Measurements from ENCODE around the gene SPIN2A. TPM values are rescaled to one million over a fixed set of nuclear protein-coding genes. Genes with fewer than 3 reads are reported as not detected.

SPIN2A gene
- total and polyA plus RNA-seq, 10 of the 15 experiments (the other 5 are each of a cell fraction or from before 2014, with no cell fraction given): 0.09 to 0.45 (median 0.34) TPM; not detected in 1

DNA sequence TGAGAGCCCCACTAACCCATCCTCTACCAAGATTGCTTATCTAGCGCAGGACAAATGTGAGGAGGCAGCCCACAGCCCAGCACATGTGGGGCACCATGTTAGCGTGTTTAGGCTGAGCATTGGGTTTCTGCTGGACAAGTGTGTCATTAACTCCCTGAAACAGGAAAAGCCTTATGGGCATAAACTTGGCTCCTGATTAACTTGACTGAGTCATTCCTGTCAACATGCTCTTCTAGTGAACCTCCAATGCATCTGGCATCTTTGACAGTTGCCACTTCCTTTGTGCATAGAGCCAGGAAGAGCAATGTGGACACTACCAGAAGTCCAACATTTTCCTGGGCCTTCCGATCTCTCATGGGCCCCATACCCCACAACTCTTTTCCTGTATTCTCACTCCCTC is 2.5 kb downstream of the SPIN2A start:
- H3K4me3 ChIP-seq: no peak overlapping the region
- no peak overlapping the region for H2AFZ ChIP-seq (ENCODE audit: control insufficient read depth, low read depth, low read length)
- no peaks in the 10 kb centered on the region for H4K20me1 ChIP-seq (ENCODE audit: control insufficient read depth, insufficient read depth)
- ChIA-PET POLR2A (no interaction called here), SMC1A (ENCODE audit: uncharacterized antibody, unreplicated experiment) (no interaction called here), CTCF (no interaction called here), RAD21 (ENCODE audit: unreplicated experiment) (no interaction called here)
- ATAC-seq (no peak), FAIRE-seq (no peak), DNase-seq (ENCODE audit: low read depth, low spot score) (no peak)
- no peak overlapping the region for H3K9ac ChIP-seq (ENCODE audit: control insufficient read depth, insufficient read depth, low read length)
- no TSS peak for BruUV-seq (replicated peaks)
- H3K27me3 ChIP-seq (replicated peaks in 1 of 2; ENCODE audit: control insufficient read depth in 2 of 2, insufficient read depth in 2 of 2, low read length in 1 of 2): no peaks in the 10 kb centered on the region
- TF ChIP-seq NRF1 (conservative IDR thresholded peaks at IDR 0.05; ENCODE audit: low read depth, low read length) (no peak), KDM1A (IDR thresholded peaks at IDR 0.05; ENCODE audit: borderline replicate concordance) (no peak), POLR2AphosphoS2 (IDR thresholded peaks at IDR 0.05; ENCODE audit: low read depth, low read length) (no peak), NR2C2 (IDR thresholded peaks at IDR 0.05; ENCODE audit: borderline replicate concordance, control insufficient read depth, insufficient read length, low read depth) (no peak), NBN (IDR thresholded peaks at IDR 0.05) (no peak), ZNF207 (IDR thresholded peaks at IDR 0.05; ENCODE audit: borderline replicate concordance) (no peak), POU2F2 (IDR thresholded peaks at IDR 0.05; ENCODE audit: borderline replicate concordance, low read depth, low read length) (no peak), BCL11A (IDR thresholded peaks at IDR 0.05; ENCODE audit: low read depth, low read length) (no peak), STAT1 (conservative IDR thresholded peaks at IDR 0.05) (no peak), EZH2 (IDR thresholded peaks at IDR 0.05; ENCODE audit: borderline replicate concordance, control insufficient read depth, low read depth, low read length) (no peak), SIX5 (IDR thresholded peaks at IDR 0.05; ENCODE audit: low read depth, low read length, severe bottlenecking) (no peak), SPI1 (IDR thresholded peaks at IDR 0.05; ENCODE audit: borderline replicate concordance, insufficient read depth, low read depth, low read length) (no peak)
- TF ChIP-seq, protein P1, sequence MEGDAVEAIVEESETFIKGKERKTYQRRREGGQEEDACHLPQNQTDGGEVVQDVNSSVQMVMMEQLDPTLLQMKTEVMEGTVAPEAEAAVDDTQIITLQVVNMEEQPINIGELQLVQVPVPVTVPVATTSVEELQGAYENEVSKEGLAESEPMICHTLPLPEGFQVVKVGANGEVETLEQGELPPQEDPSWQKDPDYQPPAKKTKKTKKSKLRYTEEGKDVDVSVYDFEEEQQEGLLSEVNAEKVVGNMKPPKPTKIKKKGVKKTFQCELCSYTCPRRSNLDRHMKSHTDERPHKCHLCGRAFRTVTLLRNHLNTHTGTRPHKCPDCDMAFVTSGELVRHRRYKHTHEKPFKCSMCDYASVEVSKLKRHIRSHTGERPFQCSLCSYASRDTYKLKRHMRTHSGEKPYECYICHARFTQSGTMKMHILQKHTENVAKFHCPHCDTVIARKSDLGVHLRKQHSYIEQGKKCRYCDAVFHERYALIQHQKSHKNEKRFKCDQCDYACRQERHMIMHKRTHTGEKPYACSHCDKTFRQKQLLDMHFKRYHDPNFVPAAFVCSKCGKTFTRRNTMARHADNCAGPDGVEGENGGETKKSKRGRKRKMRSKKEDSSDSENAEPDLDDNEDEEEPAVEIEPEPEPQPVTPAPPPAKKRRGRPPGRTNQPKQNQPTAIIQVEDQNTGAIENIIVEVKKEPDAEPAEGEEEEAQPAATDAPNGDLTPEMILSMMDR (IDR thresholded peaks at IDR 0.05 in 2 of 3, conservative IDR thresholded peaks at IDR 0.05 in 1 of 3; ENCODE audit: control insufficient read depth in 2 of 3, extremely low read depth in 1 of 3, insufficient read depth in 1 of 3, low read depth in 3 of 3, low read length in 3 of 3): no peak
- TF ChIP-seq, protein P2, sequence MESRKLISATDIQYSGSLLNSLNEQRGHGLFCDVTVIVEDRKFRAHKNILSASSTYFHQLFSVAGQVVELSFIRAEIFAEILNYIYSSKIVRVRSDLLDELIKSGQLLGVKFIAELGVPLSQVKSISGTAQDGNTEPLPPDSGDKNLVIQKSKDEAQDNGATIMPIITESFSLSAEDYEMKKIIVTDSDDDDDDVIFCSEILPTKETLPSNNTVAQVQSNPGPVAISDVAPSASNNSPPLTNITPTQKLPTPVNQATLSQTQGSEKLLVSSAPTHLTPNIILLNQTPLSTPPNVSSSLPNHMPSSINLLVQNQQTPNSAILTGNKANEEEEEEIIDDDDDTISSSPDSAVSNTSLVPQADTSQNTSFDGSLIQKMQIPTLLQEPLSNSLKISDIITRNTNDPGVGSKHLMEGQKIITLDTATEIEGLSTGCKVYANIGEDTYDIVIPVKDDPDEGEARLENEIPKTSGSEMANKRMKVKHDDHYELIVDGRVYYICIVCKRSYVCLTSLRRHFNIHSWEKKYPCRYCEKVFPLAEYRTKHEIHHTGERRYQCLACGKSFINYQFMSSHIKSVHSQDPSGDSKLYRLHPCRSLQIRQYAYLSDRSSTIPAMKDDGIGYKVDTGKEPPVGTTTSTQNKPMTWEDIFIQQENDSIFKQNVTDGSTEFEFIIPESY (IDR thresholded peaks at IDR 0.05): no peak
- H3K4me2 ChIP-seq (ENCODE audit: control insufficient read depth, insufficient read depth): no peak overlapping the region
- no peaks in the 10 kb centered on the region for H3K36me3 ChIP-seq (ENCODE audit: control insufficient read depth in 2 of 2, insufficient read depth in 2 of 2, low read length in 1 of 2)
- intact Hi-C loops (cut with micrococcal nuclease; ENCODE audit: unreplicated experiment): no loop called here
- H3K4me1 ChIP-seq (ENCODE audit: control insufficient read depth, insufficient read depth, low read length): no peaks in the 10 kb centered on the region
- WGBS (ENCODE audit: insufficient coverage, insufficient replicate concordance, low lambda C conversion rate, missing lambda C conversion rate): 63% methylated on average over 3 of the region's 3 CpGs
- in situ Hi-C loops (cut with MboI): loop anchor here (25.0 kb wide), 2 partner anchors 147 to 572 kb away; partner anchors contain the start of genes SPIN3 and UBQLN2
- H3K79me2 ChIP-seq (ENCODE audit: control insufficient read depth, insufficient read depth, low read length): no peaks in the 10 kb centered on the region
- H3K27ac ChIP-seq (ENCODE audit: control insufficient read depth, insufficient read depth): no peak overlapping the region
- H3K9me3 ChIP-seq (replicated peaks; ENCODE audit: control insufficient read depth, insufficient read depth, low read length): no peaks in the 10 kb centered on the region

Measured in GM12878 (cell line).